Nephron progenitor cell (in vitro differentiated cells): Measurements from ENCODE around the gene GUCY1A2.

Experiments used
- DNase-seq: peaks from one replicate; pipeline ENCODE4 v3.0.0; 2021
- H3K27ac Mint-ChIP-seq: 2 replicates; pipeline ENCODE4 v1.8.0; 2021; ENCODE audit warnings: mild to moderate bottlenecking, moderate library complexity, mixed read lengths
- H3K27me3 Mint-ChIP-seq: 2 replicates; pipeline ENCODE4 v1.8.0; 2021; ENCODE audit warnings: mild to moderate bottlenecking, low read depth, mixed read lengths; ENCODE audit not compliant: poor library complexity
- H3K36me3 Mint-ChIP-seq: 2 replicates; pipeline ENCODE4 v1.8.0; 2021; ENCODE audit warnings: low read depth, mixed read lengths
- H3K4me1 Mint-ChIP-seq: 2 replicates; pipeline ENCODE4 v1.8.0; 2021; ENCODE audit warnings: mixed read lengths
- H3K4me3 Mint-ChIP-seq: 2 replicates; pipeline ENCODE4 v1.8.0; 2021; ENCODE audit warnings: mild to moderate bottlenecking, moderate library complexity, mixed read lengths
- H3K9me3 Mint-ChIP-seq: 2 replicates; pipeline ENCODE4 v1.8.0; 2021; ENCODE audit warnings: mild to moderate bottlenecking, moderate library complexity, mixed read lengths
- CTCF ChIP-seq: fragments of 200-600 bp; sonication (generic); IDR thresholded peaks from 2 replicates; pipeline ENCODE4 v1.5.0; 2021; ENCODE audit warnings: antibody characterized with exemption

The GUCY1A2 gene

GRCh38 chr11:106683435-106683834 lies 334.8 kb downstream of the GUCY1A2 start:
- no peaks in the 10 kb centered on the region for H3K36me3 Mint-ChIP-seq
- no peak overlapping the region for H3K4me3 Mint-ChIP-seq
- no peaks in the 10 kb centered on the region for H3K4me1 Mint-ChIP-seq
- H3K27ac Mint-ChIP-seq: no peak overlapping the region
- no peak for DNase-seq
- H3K27me3 Mint-ChIP-seq: peaks cover 1% of the 10 kb centered on the region
- TF ChIP-seq CTCF: no peak
- H3K9me3 Mint-ChIP-seq: no peaks in the 10 kb centered on the region

DNA sequence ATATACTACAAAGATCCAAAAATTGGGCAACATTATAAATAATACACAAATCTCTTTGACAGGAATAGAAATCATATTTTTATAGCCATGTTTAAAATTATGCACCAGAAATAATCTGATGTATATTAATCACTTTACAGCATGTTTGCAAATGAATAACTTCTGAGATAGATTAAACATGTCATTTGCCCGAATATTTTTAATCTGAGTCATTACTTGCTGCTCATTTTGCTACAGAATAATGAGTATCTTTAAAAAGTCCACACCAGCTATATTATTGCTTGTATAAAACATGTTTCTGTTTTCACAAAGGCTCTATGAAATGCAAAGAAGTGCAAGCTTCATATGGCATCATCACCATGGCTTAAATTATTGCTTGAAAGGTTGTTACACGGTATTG lies 336.8 kb downstream of the GUCY1A2 start:
- Mint-ChIP-seq H3K4me1 (no peaks in the 10 kb centered on the region), H3K4me3 (no peak overlapping the region), H3K36me3 (no peaks in the 10 kb centered on the region), H3K27me3 (no peaks in the 10 kb centered on the region), H3K9me3 (no peaks in the 10 kb centered on the region), H3K27ac (no peak overlapping the region)
- no peak for TF ChIP-seq CTCF
- no peak for DNase-seq

GRCh38 chr11:106679581-106679980 lies 338.7 kb downstream of the GUCY1A2 start:
- H3K9me3 Mint-ChIP-seq: no peaks in the 10 kb centered on the region
- H3K27me3 Mint-ChIP-seq: no peaks in the 10 kb centered on the region
- DNase-seq: no peak
- no peak overlapping the region for H3K4me3 Mint-ChIP-seq
- H3K36me3 Mint-ChIP-seq: no peaks in the 10 kb centered on the region
- no peak for TF ChIP-seq CTCF
- no peak overlapping the region for H3K27ac Mint-ChIP-seq
- no peaks in the 10 kb centered on the region for H3K4me1 Mint-ChIP-seq

- no peaks in the 10 kb centered on the region for H3K9me3 Mint-ChIP-seq
- no peak for TF ChIP-seq CTCF
- H3K27ac Mint-ChIP-seq: no peak overlapping the region
- H3K4me3 Mint-ChIP-seq: no peak overlapping the region
- H3K27me3 Mint-ChIP-seq: no peaks in the 10 kb centered on the region
- DNase-seq: no peak
- no peaks in the 10 kb centered on the region for H3K36me3 Mint-ChIP-seq
- no peaks in the 10 kb centered on the region for H3K4me1 Mint-ChIP-seq
These were observed 339.1 kb downstream of the GUCY1A2 start for GRCh38 chr11:106679181-106679580.

GRCh38 chr11:106670069-106670468 lies 348.2 kb downstream of the GUCY1A2 start:
- DNase-seq: no peak
- H3K4me1 Mint-ChIP-seq: peaks cover 13% of the 10 kb centered on the region
- H3K27me3 Mint-ChIP-seq: peaks cover 4% of the 10 kb centered on the region
- no peak overlapping the region for H3K27ac Mint-ChIP-seq
- no peak overlapping the region for H3K4me3 Mint-ChIP-seq
- no peaks in the 10 kb centered on the region for H3K9me3 Mint-ChIP-seq
- TF ChIP-seq CTCF: no peak
- no peaks in the 10 kb centered on the region for H3K36me3 Mint-ChIP-seq

GRCh38 chr11:106668147-106668546 lies 350.1 kb downstream of the GUCY1A2 start:
- DNase-seq: no peak
- Mint-ChIP-seq H3K27ac (no peak overlapping the region), H3K36me3 (no peaks in the 10 kb centered on the region), H3K27me3 (peaks cover 4% of the 10 kb centered on the region), H3K4me3 (no peak overlapping the region), H3K4me1 (peaks cover 13% of the 10 kb centered on the region), H3K9me3 (no peaks in the 10 kb centered on the region)
- TF ChIP-seq CTCF: no peak
